Mucosa of rectum (tissue), 2 donors: ENCODE results near the gene TNFRSF13B.
"Not testable (repeated sequence)": the region's sequence is repeated elsewhere in the genome, so short reads cannot be mapped to it uniquely, and the experiment has no call there.

ENCODE experiments used
- H3K27ac ChIP-seq, 2 donors: one replicate each; pipeline ENCODE4 v1.7.0; 2013; ENCODE audit warnings: inconsistent platforms in 2 of 2, low read depth in 2 of 2, low read length in 2 of 2
- H3K27me3 ChIP-seq, 2 donors: one replicate each; pipeline ENCODE4 v1.7.0; 2013; ENCODE audit warnings: low read length in 2 of 2; ENCODE audit not compliant: control insufficient read depth in 2 of 2, insufficient read depth in 2 of 2
- H3K36me3 ChIP-seq, 2 donors: one replicate each; pipeline ENCODE4 v1.7.0; 2013; ENCODE audit warnings: low read length in 2 of 2; ENCODE audit not compliant: control insufficient read depth in 2 of 2, insufficient read depth in 2 of 2
- H3K4me1 ChIP-seq, 2 donors: one replicate each; pipeline ENCODE4 v1.7.0; 2013; ENCODE audit warnings: low read length in 2 of 2, mild to moderate bottlenecking in 1 of 2; ENCODE audit not compliant: control insufficient read depth in 2 of 2, insufficient read depth in 2 of 2
- H3K4me3 ChIP-seq, 2 donors: one replicate each; pipeline ENCODE4 v1.7.0; 2013; ENCODE audit warnings: low read length in 2 of 2
- H3K9ac ChIP-seq, 2 donors: one replicate each; pipeline ENCODE4 v1.7.0; 2013; ENCODE audit warnings: low read length in 2 of 2, low read depth in 1 of 2, mild to moderate bottlenecking in 1 of 2
- H3K9me3 ChIP-seq, 2 donors: one replicate each; pipeline ENCODE4 v1.7.0; 2013; ENCODE audit warnings: low read length in 2 of 2; ENCODE audit not compliant: control insufficient read depth in 2 of 2
- donor health status: healthy.
- donor health status: Normal muscosa, but diverticular disease.

The TNFRSF13B gene

DNA sequence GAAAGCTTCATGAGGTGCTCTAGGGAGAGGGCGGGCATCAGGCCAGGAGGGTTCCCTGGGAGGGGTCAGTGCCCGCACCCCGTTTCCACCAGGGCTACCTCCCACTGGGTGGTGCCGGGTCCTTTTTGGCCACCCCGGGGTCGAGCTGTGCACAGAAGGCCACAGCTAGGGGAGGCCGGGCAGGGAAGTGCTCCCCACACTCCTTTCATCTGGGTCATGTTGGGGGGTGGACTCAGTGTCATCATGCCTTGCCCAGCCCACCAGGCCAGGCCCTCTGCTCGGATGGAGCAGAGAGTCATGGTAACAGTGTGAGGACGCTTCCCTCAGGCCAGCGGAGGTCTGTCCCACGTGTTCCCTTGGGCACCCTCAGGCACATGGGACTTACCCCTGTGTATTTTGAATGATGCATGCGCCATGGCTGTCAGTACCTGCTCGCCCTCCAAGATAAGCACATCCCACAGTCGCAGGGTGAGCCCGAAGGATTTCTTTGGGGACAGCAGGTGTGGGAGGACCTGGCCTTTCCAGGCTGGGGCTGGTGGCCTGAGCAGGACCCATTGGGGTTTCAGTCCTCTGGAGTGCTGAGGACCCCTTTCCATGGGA, 46.4 kb downstream of the TNFRSF13B start:
- Histone ChIP-seq H3K4me3 (no peak overlapping the region), H3K27me3 (no peaks in the 10 kb centered on the region), H3K4me1 (no peaks in the 10 kb centered on the region), H3K9ac (no peak overlapping the region), H3K27ac (no peak overlapping the region), H3K9me3 (no peaks in the 10 kb centered on the region), H3K36me3 (no peaks in the 10 kb centered on the region)

- Histone ChIP-seq H3K4me3 (no peak overlapping the region), H3K4me1 (no peaks in the 10 kb centered on the region), H3K9ac (no peak overlapping the region), H3K36me3 (no peaks in the 10 kb centered on the region), H3K9me3 (no peaks in the 10 kb centered on the region), H3K27ac (no peak overlapping the region), H3K27me3 (no peaks in the 10 kb centered on the region)
These were observed 47.0 kb downstream of the TNFRSF13B start for GRCh38 chr17:16924696-16925440.

GRCh38 chr17:16923904-16924695, 47.8 kb downstream of the TNFRSF13B start:
- Histone ChIP-seq H3K27ac (no peak overlapping the region), H3K27me3 (no peaks in the 10 kb centered on the region), H3K4me1 (peaks cover 0 to under 1% of the 10 kb centered on the region in 2 donors), H3K4me3 (no peak overlapping the region), H3K9ac (no peak overlapping the region), H3K36me3 (no peaks in the 10 kb centered on the region), H3K9me3 (no peaks in the 10 kb centered on the region)

- H3K27me3 ChIP-seq, result no peaks in the 10 kb centered on the region
- no peaks in the 10 kb centered on the region for H3K36me3 ChIP-seq
These were observed 48.6 kb downstream of the TNFRSF13B start for GRCh38 chr17:16923097-16923903.

DNA sequence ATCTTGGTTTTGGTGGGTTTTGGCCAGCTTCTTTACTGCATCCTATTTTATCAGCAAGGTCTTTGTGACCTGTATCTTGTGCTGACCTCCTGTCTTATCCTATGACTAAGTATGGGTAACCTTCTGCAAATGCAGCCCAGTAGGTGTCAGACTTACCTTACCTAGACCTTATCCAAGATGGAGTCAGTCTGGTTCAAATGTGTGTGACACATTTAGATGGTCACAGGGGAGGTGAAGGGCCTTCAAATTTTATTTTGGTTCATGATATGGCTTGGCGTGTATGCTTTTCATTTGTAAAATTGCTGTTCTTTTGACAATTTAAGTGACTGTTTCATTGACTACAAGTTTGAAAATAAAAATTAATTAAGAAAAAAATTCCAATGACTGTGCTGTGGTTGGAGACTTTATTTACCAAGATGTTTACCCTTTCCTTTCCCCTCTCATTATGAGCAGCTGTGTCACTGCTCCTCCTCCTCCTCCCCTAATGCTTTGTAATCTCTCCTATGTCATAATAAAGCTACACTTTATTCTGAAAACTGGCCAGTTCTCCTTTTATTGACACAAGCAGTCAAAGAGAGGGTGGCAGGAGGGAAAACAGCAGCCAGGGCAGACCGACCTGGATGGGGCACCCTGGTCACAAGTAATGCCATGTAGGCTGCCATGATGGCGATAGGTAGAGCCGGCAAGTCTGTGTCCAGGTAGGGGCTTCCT, 49.4 kb downstream of the TNFRSF13B start:
- H3K27ac ChIP-seq, result no peak overlapping the region
- no peak overlapping the region for H3K9ac ChIP-seq
- H3K4me3 ChIP-seq, result no peak overlapping the region
- no peaks in the 10 kb centered on the region for H3K9me3 ChIP-seq
- H3K27me3 ChIP-seq, result no peaks in the 10 kb centered on the region
- H3K36me3 ChIP-seq, result no peaks in the 10 kb centered on the region
- peaks cover 2% of the 10 kb centered on the region in 2 donors for H3K4me1 ChIP-seq

More at GRCh38 chr17:16923097-16923903, 48.6 kb downstream of the TNFRSF13B start:
- H3K9me3 ChIP-seq, result no peaks in the 10 kb centered on the region
- H3K4me1 ChIP-seq, result peaks cover 0 to 2% of the 10 kb centered on the region in 2 donors
- H3K4me3 ChIP-seq, result no peak overlapping the region
- no peak overlapping the region for H3K9ac ChIP-seq
- H3K27ac ChIP-seq, result no peak overlapping the region

- H3K4me3 ChIP-seq, H3K27ac ChIP-seq, H3K27me3 ChIP-seq, H3K4me1 ChIP-seq, H3K36me3 ChIP-seq, H3K9me3 ChIP-seq, H3K9ac ChIP-seq: not testable (repeated sequence)
These were observed 50.5 kb downstream of the TNFRSF13B start for GRCh38 chr17:16921451-16921850.

- Histone ChIP-seq H3K36me3 (no peaks in the 10 kb centered on the region), H3K9me3 (no peaks in the 10 kb centered on the region), H3K4me1 (peaks cover 2% of the 10 kb centered on the region in 2 donors), H3K27ac (no peak overlapping the region), H3K27me3 (no peaks in the 10 kb centered on the region), H3K9ac (no peak overlapping the region), H3K4me3 (no peak overlapping the region)
These were observed 51.3 kb downstream of the TNFRSF13B start for GRCh38 chr17:16920628-16921020.

- Histone ChIP-seq H3K27ac (no peak overlapping the region), H3K4me3 (no peak overlapping the region), H3K4me1 (peaks cover 2% of the 10 kb centered on the region in 2 donors), H3K27me3 (no peaks in the 10 kb centered on the region), H3K9me3 (no peaks in the 10 kb centered on the region), H3K9ac (no peak overlapping the region), H3K36me3 (no peaks in the 10 kb centered on the region)
These were observed 52.0 kb downstream of the TNFRSF13B start for GRCh38 chr17:16919663-16920627.

- Histone ChIP-seq H3K9me3 (no peaks in the 10 kb centered on the region), H3K9ac (no peak overlapping the region), H3K4me3 (no peak overlapping the region), H3K4me1 (peaks cover 2% of the 10 kb centered on the region in 2 donors), H3K27me3 (no peaks in the 10 kb centered on the region), H3K36me3 (no peaks in the 10 kb centered on the region), H3K27ac (no peak overlapping the region)
These were observed 53.5 kb downstream of the TNFRSF13B start for GRCh38 chr17:16918443-16918842.
